Non-pigmented ciliary epithelial cell (primary cell): ENCODE results near the gene NKAIN2.

Experiments used
- DNase-seq: peaks from one replicate; pipeline ENCODE4 v3.0.0-alpha.2; 2010; ENCODE audit warnings: low read depth

Gene NKAIN2

DNA sequence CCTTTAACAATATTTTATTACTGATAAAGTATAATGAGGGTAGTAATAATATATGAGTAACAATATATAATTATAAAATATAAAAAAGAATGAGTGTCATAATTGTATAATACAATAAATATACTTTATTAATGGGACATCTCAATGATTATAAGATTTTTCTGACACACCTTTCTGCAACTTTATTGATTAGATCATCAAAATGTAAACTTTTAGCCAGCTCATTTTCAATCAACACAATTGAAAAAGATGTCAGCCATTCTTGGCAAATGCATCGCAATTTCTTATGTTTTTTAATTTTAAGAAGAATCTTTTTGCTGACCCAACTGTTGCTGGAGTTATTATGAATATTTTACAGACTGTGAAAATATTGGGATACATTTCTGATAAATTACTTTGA lies 1026.2 kb downstream of the NKAIN2 start:
- no peak for DNase-seq

DNA sequence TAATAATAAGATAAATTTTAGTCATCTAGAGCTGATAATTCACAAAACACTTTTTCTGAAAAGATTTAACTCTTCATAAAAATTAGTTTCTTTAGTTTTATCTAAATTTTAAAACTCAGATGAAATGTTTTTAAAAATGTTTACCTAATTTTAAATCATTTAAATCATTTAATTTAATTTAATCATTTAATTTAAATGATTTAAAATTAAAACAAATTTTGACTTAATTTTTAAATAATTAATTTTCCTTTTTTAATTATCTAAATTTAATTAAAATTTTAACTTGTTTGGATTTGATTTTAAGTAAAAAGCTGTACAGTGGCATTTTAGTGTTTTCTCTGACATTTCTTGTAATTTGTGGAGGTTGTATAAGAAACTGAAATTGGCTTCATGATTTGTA lies 1026.8 kb downstream of the NKAIN2 start:
- DNase-seq = no peak

DNA sequence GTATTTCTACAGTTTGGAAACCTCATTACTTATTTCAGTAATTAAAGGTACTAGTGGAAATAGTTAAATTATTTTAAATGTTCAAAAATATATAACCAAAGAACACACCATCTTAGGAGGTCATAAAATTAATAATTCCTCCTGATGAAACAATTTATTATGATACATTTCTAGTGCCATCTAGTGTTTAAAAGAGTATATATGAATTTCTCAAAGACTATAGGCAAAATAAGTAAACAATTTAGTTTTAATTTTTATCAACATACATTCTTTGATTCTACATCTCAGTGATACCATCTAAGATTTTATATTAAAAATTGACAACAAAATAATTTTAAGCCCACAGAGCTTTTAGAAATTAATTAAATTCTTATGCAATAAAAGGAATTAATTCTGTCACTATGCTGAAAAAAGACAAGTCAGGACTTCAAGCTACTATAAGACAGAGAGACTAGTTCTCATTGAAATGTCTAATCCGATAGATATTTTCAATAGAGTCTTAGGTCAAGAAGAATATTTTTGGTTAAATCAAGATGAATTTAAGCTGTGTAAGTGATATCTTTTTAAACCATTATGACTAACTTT lies 1050.8 kb downstream of the NKAIN2 start:
- no peak for DNase-seq

DNA sequence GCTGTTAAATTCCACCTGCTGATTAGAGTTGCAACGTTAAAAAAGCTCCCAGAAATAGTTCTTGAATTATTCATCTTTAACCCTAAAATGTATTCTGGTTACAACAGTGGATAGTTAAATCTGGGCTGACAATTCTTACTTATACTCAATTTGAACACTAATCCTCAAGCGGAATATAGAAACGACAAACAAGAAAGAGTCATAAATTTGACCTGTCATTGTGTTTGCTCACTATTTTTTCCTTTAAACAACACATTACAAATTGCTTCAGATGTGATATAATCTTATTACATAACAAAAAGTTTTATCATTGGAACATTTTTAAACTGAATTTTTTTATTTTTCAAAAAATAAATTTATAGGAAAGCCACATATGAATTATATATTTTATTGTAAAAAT lies 1054.1 kb downstream of the NKAIN2 start:
- DNase-seq = no peak

DNA sequence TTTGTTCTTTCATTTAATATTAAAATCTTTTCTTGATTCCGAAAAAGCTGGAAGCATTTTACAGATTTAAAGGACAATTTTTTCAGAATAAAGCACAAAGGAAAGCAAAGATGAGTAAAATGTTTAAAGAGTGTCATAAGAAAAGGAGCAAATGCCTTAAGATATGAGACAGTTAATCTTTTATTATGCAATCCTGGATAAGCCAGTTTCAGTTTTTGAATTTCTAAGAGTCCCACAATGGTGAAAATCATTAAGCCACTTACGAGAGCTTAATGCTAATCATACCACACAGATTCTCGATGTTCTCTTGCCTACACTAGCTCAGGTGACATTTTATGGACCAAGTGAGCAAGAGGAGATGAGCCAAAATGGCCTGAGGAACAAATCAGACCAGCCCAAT lies 1054.9 kb downstream of the NKAIN2 start:
- no peak for DNase-seq

DNA sequence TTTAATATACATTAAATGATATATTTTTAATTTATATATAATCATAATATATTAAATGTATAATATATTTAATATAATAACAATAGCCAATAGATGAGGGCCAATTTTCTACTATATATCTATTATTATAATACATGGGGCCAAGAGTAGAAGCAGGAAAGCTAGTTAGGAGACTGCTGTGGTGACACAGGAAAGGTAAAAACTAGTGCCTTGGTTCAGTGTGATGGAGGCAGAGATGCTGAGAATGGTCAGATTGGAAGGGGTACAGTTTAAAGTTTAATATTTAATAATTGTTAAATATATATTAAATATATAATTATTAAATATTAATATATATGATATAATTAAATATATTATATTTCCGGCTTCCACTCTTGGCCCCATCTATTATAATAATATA lies 1055.7 kb downstream of the NKAIN2 start:
- no peak for DNase-seq

DNA sequence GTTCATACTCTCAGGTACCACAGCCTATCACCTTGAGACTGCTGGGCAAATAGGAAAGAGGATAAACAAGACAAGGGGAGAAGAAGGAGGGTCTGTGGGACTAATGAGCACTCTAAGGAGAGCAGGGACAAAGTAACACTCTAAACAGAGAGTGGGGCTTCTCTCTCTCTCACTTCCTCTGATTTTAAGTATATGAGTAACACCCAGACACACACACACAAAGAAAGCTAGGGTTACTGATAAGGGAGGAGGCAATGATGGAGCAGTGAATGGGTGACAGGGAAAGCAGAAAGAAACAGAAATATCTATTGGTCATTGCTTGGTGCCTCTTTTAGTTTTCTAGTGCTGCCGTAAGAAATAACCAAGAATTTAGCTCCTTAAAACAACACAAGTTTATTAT lies 1062.4 kb downstream of the NKAIN2 start:
- no peak for DNase-seq

DNA sequence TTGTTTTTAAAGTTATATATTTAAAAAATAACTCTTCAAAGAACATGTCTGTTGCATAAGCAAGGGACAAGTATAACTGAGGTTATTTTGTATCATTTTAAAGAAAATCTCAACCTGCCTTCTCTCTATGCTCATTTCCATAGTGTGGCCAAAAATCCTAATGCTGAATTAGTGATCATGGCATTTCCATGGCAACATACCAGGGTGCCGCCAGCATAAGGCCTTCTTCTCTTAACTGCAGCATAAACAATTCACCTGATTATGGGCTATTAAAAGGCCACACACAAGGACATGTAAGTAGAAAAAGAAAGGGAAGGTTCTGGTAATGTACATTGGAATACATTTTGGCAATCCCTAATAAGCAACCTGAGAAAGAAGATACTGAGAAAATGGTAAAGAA lies 1063.5 kb downstream of the NKAIN2 start:
- DNase-seq = no peak

DNA sequence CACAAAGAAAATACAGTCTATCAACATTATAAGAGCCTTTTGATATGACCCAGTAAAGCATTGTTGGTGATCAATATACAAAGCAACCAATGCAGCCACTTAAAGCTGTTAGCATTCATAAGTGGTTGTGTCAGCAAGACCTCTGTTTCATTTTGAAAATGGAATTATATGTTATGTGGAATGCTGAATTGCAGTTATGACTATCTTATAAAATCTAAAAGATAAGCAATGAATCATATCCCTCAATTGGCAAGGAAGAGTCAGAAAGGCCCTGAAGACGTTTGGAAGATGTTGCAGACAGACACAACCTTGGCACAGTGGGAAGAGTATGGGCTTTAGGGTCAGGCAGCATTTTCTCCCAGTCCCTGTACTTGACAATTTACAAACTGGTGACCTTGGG lies 1064.8 kb downstream of the NKAIN2 start:
- DNase-seq = no peak

DNA sequence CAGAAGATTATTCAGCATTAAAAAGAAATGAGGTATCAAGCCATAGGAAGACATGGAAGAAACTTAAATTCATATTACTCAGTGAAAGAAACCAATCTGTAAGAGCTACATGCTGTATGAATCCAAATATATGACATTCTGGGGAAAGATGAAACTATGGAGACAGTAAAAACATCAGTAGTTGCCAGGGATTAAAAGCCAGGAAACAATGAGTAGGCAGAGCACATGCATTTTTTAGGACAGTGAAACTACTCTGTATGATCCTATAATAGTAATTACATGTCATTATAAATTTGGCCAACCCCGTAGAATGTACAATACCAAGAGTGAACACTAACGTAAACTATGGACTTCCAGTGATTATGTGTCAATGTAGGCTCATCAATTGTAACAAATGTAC lies 1065.8 kb downstream of the NKAIN2 start:
- no peak for DNase-seq

DNA sequence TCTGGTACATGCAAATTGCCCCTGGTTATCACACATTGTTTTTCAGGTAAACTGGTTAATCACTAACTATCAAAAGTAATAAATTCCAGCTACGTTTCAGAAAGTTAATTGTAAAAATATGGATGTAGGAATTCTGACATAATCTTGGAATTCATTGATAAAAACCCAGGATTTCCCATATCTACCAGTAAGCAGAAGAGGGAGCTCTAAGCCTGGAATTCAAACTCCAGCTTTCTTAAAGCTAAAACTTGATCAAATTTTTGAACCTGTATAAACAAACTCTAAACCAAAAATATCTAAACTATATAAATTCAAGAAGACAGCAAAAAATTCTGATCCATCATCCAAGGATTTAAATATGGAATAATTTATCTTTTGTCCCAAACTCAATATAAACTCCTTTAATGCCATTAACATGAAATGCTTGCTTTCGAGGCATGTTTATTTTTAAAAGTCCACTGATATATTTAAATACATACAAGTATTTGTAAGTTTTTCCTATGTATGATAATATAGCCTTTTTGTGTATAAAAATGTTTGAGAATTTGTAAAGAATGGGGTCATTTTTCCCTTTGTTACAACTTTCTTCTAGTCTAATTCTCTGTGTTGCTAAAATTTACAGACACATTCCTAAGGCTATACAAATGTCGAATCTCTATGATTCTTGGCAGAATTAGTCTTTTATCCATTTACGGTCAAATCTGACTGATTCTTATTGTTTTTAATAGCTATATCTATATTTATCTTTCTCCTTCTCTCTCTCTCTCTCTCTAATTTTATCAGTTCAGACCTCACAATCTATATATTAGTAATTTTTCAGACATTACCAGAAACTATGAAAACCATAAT lies 1067.2 kb downstream of the NKAIN2 start:
- DNase-seq = no peak

DNA sequence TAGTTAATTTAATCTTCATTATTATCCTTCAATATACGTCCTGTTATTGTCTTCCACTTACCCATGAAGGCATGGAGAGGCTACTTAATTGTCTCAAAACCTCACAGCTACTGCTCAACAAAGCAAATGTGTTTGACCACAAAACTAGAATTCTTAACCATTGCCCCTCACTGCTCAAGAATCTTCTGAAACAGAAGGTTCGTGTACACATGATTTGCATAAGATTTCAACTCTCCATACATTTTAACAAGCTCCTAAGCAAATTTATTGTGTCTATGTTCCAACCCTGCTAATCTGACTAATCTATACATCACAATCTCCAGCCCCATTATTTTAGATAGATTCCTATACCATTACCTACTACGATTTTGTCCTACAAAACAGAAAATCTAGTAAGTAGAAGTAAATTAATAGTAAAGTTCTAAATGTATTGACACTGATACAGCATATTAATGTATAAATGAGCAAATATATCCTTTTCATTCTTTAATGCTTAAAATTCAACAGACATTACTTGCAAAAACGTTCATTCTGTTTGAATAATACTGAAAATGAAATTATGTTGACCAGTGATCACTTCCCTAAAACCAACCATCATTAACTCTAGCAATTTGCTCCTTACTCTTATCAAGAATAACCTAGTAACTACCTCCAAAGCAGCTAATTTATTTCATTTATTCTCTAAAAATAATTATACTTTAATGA lies 1068.8 kb downstream of the NKAIN2 start:
- DNase-seq = no peak

DNA sequence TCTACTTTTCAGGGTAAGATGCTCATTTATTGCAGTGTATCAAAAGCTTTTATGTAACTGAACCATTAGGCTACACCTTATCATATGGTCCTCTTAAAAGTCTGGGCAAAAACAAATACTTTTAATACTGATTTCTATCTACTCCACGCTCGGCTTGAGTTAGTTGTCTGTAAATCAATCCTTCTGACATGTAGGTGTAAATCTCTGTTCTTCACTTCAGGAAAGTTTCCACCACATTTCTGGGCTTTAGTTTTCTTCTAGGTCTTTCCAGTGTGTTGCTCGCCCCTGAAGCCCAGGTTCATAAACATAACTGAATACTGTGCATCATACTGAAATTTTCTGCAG lies 1069.4 kb downstream of the NKAIN2 start:
- no peak for DNase-seq
